ENCODE data around the gene LPCAT1. TPM values are rescaled to one million over a fixed set of nuclear protein-coding genes. Genes with fewer than 3 reads are reported as not detected.

The LPCAT1 gene
- total RNA-seq, 1 donor from 2014 or later = 269 TPM

DNA sequence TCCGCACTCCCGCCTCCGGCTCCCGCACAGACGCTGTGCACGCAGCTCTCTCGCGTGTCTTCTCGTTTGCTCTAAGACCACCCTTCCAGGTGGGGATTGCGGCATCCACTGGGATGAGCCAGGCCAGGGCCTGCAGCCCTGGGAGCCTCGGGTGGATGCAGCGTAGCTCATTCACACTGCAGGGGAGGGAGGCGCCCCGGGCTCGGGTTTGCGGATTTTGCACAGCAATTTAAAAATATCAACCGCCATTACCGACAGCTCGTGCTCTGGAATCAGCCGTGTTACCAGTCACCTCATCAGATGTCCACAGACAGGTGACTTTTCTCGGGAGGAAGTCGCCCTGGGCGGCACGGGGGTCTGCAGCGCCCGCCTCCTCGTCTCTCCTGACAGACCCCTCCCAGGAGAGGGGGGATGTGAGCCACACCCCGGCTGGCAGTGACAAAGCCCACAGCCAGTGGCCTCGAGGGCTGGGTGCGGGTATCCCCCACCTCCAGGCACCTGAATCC lies 57.7 kb downstream of the LPCAT1 start:
- TF ChIP-seq, protein P1, sequence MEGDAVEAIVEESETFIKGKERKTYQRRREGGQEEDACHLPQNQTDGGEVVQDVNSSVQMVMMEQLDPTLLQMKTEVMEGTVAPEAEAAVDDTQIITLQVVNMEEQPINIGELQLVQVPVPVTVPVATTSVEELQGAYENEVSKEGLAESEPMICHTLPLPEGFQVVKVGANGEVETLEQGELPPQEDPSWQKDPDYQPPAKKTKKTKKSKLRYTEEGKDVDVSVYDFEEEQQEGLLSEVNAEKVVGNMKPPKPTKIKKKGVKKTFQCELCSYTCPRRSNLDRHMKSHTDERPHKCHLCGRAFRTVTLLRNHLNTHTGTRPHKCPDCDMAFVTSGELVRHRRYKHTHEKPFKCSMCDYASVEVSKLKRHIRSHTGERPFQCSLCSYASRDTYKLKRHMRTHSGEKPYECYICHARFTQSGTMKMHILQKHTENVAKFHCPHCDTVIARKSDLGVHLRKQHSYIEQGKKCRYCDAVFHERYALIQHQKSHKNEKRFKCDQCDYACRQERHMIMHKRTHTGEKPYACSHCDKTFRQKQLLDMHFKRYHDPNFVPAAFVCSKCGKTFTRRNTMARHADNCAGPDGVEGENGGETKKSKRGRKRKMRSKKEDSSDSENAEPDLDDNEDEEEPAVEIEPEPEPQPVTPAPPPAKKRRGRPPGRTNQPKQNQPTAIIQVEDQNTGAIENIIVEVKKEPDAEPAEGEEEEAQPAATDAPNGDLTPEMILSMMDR (IDR thresholded peaks at IDR 0.05) = no peak
- DNase-seq = no peak
- H3K27me3 Mint-ChIP-seq = no peaks in the 10 kb centered on the region
- H3K9me3 Mint-ChIP-seq = peaks cover 6% of the 10 kb centered on the region
- peaks cover 13% of the 10 kb centered on the region for H3K4me1 Mint-ChIP-seq
- intact Hi-C loops (cut with micrococcal nuclease) = loop anchor here (5.0 kb wide), 1 partner anchor 84 kb away; no protein-coding TSS in a partner anchor
- no peak overlapping the region for H3K27ac Mint-ChIP-seq
- ChIA-PET POLR2A (no interaction called here), CTCF (no interaction called here)
- H3K4me3 Mint-ChIP-seq = no peak overlapping the region
- H3K36me3 Mint-ChIP-seq (ENCODE audit: low read depth) = peaks cover 92% of the 10 kb centered on the region
- ATAC-seq (ENCODE audit: low read depth) = no peak

DNA sequence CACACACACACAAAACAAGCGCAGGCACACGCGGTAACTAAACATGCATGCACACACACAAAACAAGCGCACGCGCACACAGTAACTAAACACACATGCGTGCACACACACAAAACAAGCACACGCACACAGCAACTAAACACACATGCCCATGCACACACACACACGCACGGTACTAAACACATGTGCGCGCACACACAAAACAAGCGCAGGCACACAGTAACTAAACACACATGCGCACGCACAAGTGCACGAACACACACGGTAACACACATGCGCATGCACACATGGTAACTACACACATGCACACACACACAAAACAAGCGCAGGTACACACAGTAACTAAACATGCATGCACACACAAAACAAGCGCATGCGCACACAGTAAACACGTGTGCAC lies 58.6 kb downstream of the LPCAT1 start:
- Mint-ChIP-seq H3K4me3 (no peak overlapping the region), H3K4me1 (peaks cover 8% of the 10 kb centered on the region), H3K36me3 (ENCODE audit: low read depth) (peaks cover 93% of the 10 kb centered on the region), H3K27me3 (no peaks in the 10 kb centered on the region), H3K27ac (no peak overlapping the region), H3K9me3 (peaks cover 6% of the 10 kb centered on the region)
- no peak for ATAC-seq (ENCODE audit: low read depth)
- ChIA-PET CTCF (no interaction called here), POLR2A (no interaction called here)
- intact Hi-C loops (cut with micrococcal nuclease) = loop anchor here (5.0 kb wide), 1 partner anchor 83 kb away; no protein-coding TSS in a partner anchor
- TF ChIP-seq, protein P1 (IDR thresholded peaks at IDR 0.05) = no peak
- DNase-seq = no peak

DNA sequence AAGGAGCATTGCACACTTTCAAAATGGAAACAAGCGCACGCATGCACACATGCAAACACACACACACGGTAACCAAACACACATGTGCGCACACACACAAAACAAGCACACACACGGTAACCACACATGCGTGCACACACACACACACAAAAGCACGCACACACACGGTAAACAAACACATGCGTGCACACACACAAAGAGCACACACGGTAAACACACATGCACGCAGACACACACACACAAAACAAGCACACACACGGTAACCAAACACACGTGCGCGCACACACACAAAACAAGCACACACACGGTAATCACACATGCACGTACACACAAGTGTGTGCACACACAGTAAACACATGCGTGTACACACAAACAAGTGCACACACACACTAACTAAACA lies 59.2 kb downstream of the LPCAT1 start:
- Mint-ChIP-seq H3K4me3 (no peak overlapping the region), H3K27ac (no peak overlapping the region), H3K36me3 (ENCODE audit: low read depth) (peaks cover 93% of the 10 kb centered on the region), H3K27me3 (no peaks in the 10 kb centered on the region), H3K9me3 (peaks cover 6% of the 10 kb centered on the region), H3K4me1 (peaks cover 4% of the 10 kb centered on the region)
- intact Hi-C loops (cut with micrococcal nuclease) = no loop called here
- CTCF ChIA-PET = no interaction called here
- TF ChIP-seq, protein P1 (IDR thresholded peaks at IDR 0.05) = no peak
- DNase-seq (no peak), ATAC-seq (ENCODE audit: low read depth) (no peak)
- POLR2A ChIA-PET = no interaction called here

DNA sequence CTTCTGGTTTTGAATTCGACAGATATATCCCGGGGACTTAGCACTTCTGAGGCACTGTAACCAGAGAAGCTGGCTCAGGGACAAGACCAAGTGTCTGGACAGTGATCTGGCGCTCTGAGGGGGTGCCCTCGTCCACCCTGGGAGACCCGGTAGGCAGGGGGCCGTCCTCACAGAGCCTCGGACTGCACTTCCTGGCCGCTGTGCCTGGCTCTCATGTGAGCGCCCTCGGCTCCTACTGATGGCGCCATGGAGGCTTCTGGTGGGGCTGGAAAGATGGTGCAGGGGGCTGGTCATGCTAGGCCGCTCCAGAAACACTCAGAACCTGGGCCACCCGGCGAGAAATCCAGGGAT lies 59.7 kb downstream of the LPCAT1 start:
- no peak for ATAC-seq (ENCODE audit: low read depth)
- no peak for DNase-seq
- Mint-ChIP-seq H3K27ac (no peak overlapping the region), H3K4me1 (peaks cover 4% of the 10 kb centered on the region), H3K27me3 (no peaks in the 10 kb centered on the region), H3K9me3 (peaks cover 6% of the 10 kb centered on the region), H3K4me3 (no peak overlapping the region), H3K36me3 (ENCODE audit: low read depth) (peaks cover 91% of the 10 kb centered on the region)
- intact Hi-C loops (cut with micrococcal nuclease) = no loop called here
- ChIA-PET CTCF (no interaction called here), POLR2A (no interaction called here)
- TF ChIP-seq, protein P1 (IDR thresholded peaks at IDR 0.05) = no peak

DNA sequence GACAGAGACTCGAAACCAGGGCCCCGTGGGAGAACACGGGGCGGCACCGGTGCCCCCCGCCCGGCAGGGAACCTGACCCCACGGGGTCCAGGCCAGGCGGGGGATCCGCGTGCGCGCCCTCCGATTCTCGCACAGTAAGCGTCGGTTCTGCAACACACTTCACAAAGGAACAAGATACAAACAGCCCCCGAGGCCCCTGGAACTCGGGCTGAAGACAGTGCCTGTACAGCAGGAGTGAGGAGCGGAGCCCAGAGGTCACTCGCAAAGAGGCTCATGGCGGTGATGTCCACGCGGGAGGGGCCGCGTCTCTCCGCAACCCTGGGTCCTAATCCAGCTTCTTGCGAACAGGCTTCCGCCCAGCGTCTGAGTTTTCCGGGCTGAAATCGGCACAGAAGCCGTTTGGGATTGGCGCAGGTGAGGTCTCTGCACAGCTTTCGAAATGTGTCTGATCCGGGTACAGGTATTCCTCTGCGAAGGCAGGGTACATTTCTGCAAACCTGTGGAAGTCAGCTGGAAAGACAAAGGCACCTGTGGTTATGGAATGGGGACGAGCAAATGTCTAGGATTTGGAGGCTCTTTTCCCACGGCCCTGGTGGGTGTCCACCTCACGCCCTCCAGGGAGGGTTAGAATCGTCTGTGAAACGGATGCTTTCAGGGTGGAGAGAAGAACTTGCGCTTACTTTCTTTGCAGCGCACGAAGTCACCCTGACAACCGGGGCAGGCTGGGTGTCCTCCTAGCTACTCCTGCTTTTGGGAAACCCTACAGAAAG lies 60.2 kb downstream of the LPCAT1 start:
- ATAC-seq (ENCODE audit: low read depth) = no peak
- TF ChIP-seq, protein P1 (IDR thresholded peaks at IDR 0.05) = no peak
- Mint-ChIP-seq H3K27ac (no peak overlapping the region), H3K27me3 (no peaks in the 10 kb centered on the region), H3K9me3 (peaks cover 6% of the 10 kb centered on the region), H3K36me3 (ENCODE audit: low read depth) (peaks cover 86% of the 10 kb centered on the region), H3K4me3 (no peak overlapping the region), H3K4me1 (peaks cover 4% of the 10 kb centered on the region)
- CTCF ChIA-PET = no interaction called here
- intact Hi-C loops (cut with micrococcal nuclease) = no loop called here
- POLR2A ChIA-PET = no interaction called here
- no peak for DNase-seq
